SIG-M5 treated with dmso at 0.1 percent for 504 hours (cell line): Measurements from ENCODE around the gene ZCCHC7.
"Not testable (repeated sequence)": the region's sequence is repeated elsewhere in the genome, so short reads cannot be mapped to it uniquely, and the experiment has no call there.

Experiments
- DNase-seq: peaks from one replicate; lab custom pipeline; 2025; ENCODE audit not compliant: unreplicated experiment; lab: John Stamatoyannopoulos, UW

ZCCHC7 gene

GRCh38 chr9:37119907-37120842 is at the start of gene ZCCHC7:
Gene ZCCHC7, plus strand, starts transcription at chr9:37120574.
- peak; percentile 89 for DNase-seq

- not testable (repeated sequence) for DNase-seq
Measured at GRCh38 chr9:37074790-37075189, 45.6 kb upstream of the ZCCHC7 start.

GRCh38 chr9:37079370-37080164 is 40.8 kb upstream of the ZCCHC7 start:
- DNase-seq, result peak; percentile 90

GRCh38 chr9:37080165-37080628 is 40.2 kb upstream of the ZCCHC7 start:
- DNase-seq, result not testable (repeated sequence)

- not testable (repeated sequence) for DNase-seq
Measured at GRCh38 chr9:37081507-37081906, 38.9 kb upstream of the ZCCHC7 start.

GRCh38 chr9:37082214-37082765 is 38.1 kb upstream of the ZCCHC7 start:
- DNase-seq, result no peak

- no peak for DNase-seq
Measured at GRCh38 chr9:37083654-37084053, 36.7 kb upstream of the ZCCHC7 start.

- DNase-seq, result no peak
Measured at GRCh38 chr9:37085233-37085632, 35.1 kb upstream of the ZCCHC7 start.

GRCh38 chr9:37092714-37093295 is 27.6 kb upstream of the ZCCHC7 start:
- not testable (repeated sequence) for DNase-seq

GRCh38 chr9:37094751-37095150 is 25.6 kb upstream of the ZCCHC7 start:
- DNase-seq, result no peak

- DNase-seq, result no peak
Measured at GRCh38 chr9:37096628-37097027, 23.7 kb upstream of the ZCCHC7 start.

- DNase-seq, result no peak
Measured at GRCh38 chr9:37097294-37097693, 23.1 kb upstream of the ZCCHC7 start.

- DNase-seq, result no peak
Measured at GRCh38 chr9:37100327-37100726, 20.0 kb upstream of the ZCCHC7 start.

- no peak for DNase-seq
Measured at GRCh38 chr9:37100741-37101140, 19.6 kb upstream of the ZCCHC7 start.

GRCh38 chr9:37102486-37102885 is 17.9 kb upstream of the ZCCHC7 start:
- no peak for DNase-seq

GRCh38 chr9:37104183-37104889 is 16.0 kb upstream of the ZCCHC7 start:
- DNase-seq, result peak; percentile 9

- no peak for DNase-seq
Measured at GRCh38 chr9:37105234-37105633, 15.1 kb upstream of the ZCCHC7 start.

- no peak for DNase-seq
Measured at GRCh38 chr9:37107701-37108100, 12.7 kb upstream of the ZCCHC7 start.

- not testable (repeated sequence) for DNase-seq
Measured at GRCh38 chr9:37114442-37114841, 5.9 kb upstream of the ZCCHC7 start.

- DNase-seq, result no peak
Measured at GRCh38 chr9:37117956-37118355, 2.4 kb upstream of the ZCCHC7 start.
